Liver (tissue), 9 donors: Measurements from ENCODE around the gene DENND2D. TPM values are rescaled to one million over a fixed set of nuclear protein-coding genes. Genes with fewer than 3 reads are reported as not detected.

Experiments
- DNase-seq: peaks from one replicate; pipeline ENCODE4 v3.0.0-alpha.2; 2017; ENCODE audit warnings: low spot score
- H3K27ac ChIP-seq, 2 donors: one replicate each; pipeline ENCODE4 v1.7.0; 2013; ENCODE audit warnings: inconsistent platforms in 2 of 2, low read length in 2 of 2, control low read depth in 1 of 2, low read depth in 1 of 2, mild to moderate bottlenecking in 1 of 2
- H3K27me3 ChIP-seq, 4 donors: one replicate each; pipeline versions ENCODE4 v1.6.1 to v1.7.0; 2013; ENCODE audit warnings: low read length in 3 of 4, inconsistent platforms in 1 of 4, mild to moderate bottlenecking in 1 of 4, moderate library complexity in 1 of 4; ENCODE audit not compliant: control insufficient read depth in 4 of 4, insufficient read depth in 4 of 4
- H3K36me3 ChIP-seq, 4 donors: one replicate each; pipeline versions ENCODE4 v1.6.1 to v1.7.0; 2013; ENCODE audit warnings: low read length in 3 of 4, mild to moderate bottlenecking in 3 of 4, low read depth in 1 of 4, moderate library complexity in 1 of 4; ENCODE audit not compliant: control insufficient read depth in 4 of 4, insufficient read depth in 3 of 4
- H3K4me1 ChIP-seq, 4 donors: one replicate each; pipeline versions ENCODE4 v1.6.1 to v1.7.0; 2013; ENCODE audit warnings: low read length in 3 of 4, mild to moderate bottlenecking in 3 of 4, moderate library complexity in 1 of 4; ENCODE audit not compliant: control insufficient read depth in 4 of 4, insufficient read depth in 4 of 4
- H3K4me3 ChIP-seq, 3 donors: one replicate each; pipeline versions ENCODE4 v1.6.1 to v1.7.0; 2013; ENCODE audit warnings: low read length in 3 of 3, control low read depth in 1 of 3, low read depth in 1 of 3, mild to moderate bottlenecking in 1 of 3
- H3K9ac ChIP-seq, 2 donors: one replicate each; pipeline ENCODE4 v1.7.0; 2013; ENCODE audit warnings: low read length in 2 of 2, mild to moderate bottlenecking in 2 of 2, moderate library complexity in 2 of 2, control low read depth in 1 of 2, low read depth in 1 of 2
- H3K9me3 ChIP-seq, 4 donors: one replicate each; pipeline versions ENCODE4 v1.6.1 to v1.7.0; 2013; ENCODE audit warnings: low read length in 3 of 4; ENCODE audit not compliant: control insufficient read depth in 4 of 4
- EGR1 ChIP-seq, 2 donors: IDR thresholded peaks; 2 replicates each; pipeline ENCODE4 v1.6.1; 2016 to 2018; ENCODE audit warnings: antibody characterized with exemption in 2 of 2, low read depth in 2 of 2
- FOXA1 ChIP-seq: IDR thresholded peaks from 2 replicates; pipeline ENCODE4 v1.6.1; 2016; ENCODE audit warnings: antibody characterized with exemption
- FOXA2 ChIP-seq: IDR thresholded peaks from 2 replicates; pipeline ENCODE4 v1.6.1; 2016; ENCODE audit warnings: antibody characterized with exemption
- GABPA ChIP-seq, 2 donors: IDR thresholded peaks in 1 of 2; conservative IDR thresholded peaks in 1 of 2; 2 replicates each; pipeline ENCODE4 v1.6.1; 2016; ENCODE audit warnings: antibody characterized with exemption in 2 of 2, mild to moderate bottlenecking in 1 of 2, moderate library complexity in 1 of 2
- HNF4G ChIP-seq: IDR thresholded peaks from 2 replicates; pipeline ENCODE4 v1.6.1; 2016; ENCODE audit warnings: antibody characterized with exemption
- RAD21 ChIP-seq, 2 donors: IDR thresholded peaks; 2 replicates each; pipeline ENCODE4 v1.6.1; 2016; ENCODE audit warnings: antibody characterized with exemption in 2 of 2, mild to moderate bottlenecking in 2 of 2
- SP1 ChIP-seq: IDR thresholded peaks from 2 replicates; pipeline ENCODE4 v1.6.1; 2018; ENCODE audit warnings: antibody characterized with exemption, mild to moderate bottlenecking
- TAF1 ChIP-seq: conservative IDR thresholded peaks from 2 replicates; pipeline ENCODE4 v1.6.1; 2016; ENCODE audit warnings: antibody characterized with exemption, mild to moderate bottlenecking
- YY1 ChIP-seq: IDR thresholded peaks from 2 replicates; pipeline ENCODE4 v1.6.1; 2016; ENCODE audit warnings: antibody characterized with exemption, mild to moderate bottlenecking
- WGBS: extraction: QIAGEN DNeasy Blood & Tissue Kit; methylation state at CpG from one replicate; pipeline ENCODE4 v1.1.7; 2013; 5-methylcytosine and 5-hydroxymethylcytosine counted together
- polyA plus RNA-seq, 2 donors: library from polyadenylated mRNA; stranded (reverse) in 1 of 2; unstranded in 1 of 2; fragments of 200-250 nt in 1 of 2; fragments of >200 nt in 1 of 2; fragmentation: Nextera tagmentation in 1 of 2; extraction: Ambion mirVana in 1 of 2; gene quantifications; one replicate each; pipeline versions ENCODE4 v1.2.1 to v1.2.3, GENCODE V29; 2013 to 2015
- total RNA-seq, 2 donors: library from RNA; depleted of rRNA; stranded (reverse); fragments of >200 nt; gene quantifications; one replicate each; pipeline ENCODE4 v1.2.3, GENCODE V29; 2014
- TF ChIP-seq, protein P1 (sequence below): IDR thresholded peaks from 2 replicates; pipeline ENCODE4 v1.6.1; 2016; ENCODE audit warnings: antibody characterized with exemption
- TF ChIP-seq, protein P2 (sequence below): IDR thresholded peaks from 2 replicates; pipeline ENCODE4 v1.6.1; 2016; ENCODE audit warnings: antibody characterized with exemption
- TF ChIP-seq, protein P3 (sequence below): IDR thresholded peaks from 2 replicates; pipeline ENCODE4 v1.6.1; 2016; ENCODE audit warnings: antibody characterized with exemption, mild to moderate bottlenecking
- TF ChIP-seq, protein P4 (sequence below): fragments of 150-350 bp; IDR thresholded peaks from 2 replicates; pipeline ENCODE4 v1.5.1; 2017; ENCODE audit warnings: improper control_type of control experiment, low read depth, low read length; ENCODE audit not compliant: missing input control
- donor health status: healthy.
- donor health status: healthy.
- donor health status: healthy.
- donor health status: healthy.
- donor health status: healthy.

Gene DENND2D
- total and polyA plus RNA-seq, 4 donors = 8.8 to 20.7 (median 12.8) TPM

DNA sequence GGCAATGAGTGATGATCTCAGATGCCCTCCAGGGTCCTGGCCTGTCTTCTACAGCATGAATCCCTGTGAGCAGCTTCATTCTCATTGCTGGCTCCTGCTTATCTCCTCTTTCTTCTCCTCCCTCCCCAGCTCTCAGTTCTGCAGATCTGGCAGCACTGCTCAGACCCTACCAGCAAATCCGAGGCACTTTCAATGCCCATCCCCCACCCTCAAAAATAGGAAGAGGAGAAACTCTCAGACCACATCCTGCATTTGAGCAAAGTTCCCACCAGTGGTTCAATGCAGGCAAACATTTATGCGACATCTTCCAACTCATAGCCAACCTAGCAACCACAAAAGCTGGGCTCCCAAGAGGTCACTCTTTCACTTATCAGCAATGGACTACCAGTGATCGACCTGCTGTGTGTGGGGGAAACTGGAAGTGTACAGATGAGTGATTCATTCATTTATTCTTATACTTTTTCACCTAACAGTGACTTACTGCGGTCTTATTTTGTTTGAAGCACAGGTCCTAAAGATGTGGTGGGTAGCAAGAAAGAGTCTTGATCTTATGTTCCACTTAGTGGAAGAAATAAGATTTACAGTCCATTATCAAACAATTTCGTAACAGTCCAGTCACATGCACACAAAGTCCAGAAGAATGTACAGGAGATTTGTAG is 21.3 kb upstream of the DENND2D start:
- no peak overlapping the region for H3K4me3 ChIP-seq
- peak overlapping the region in 1 of 2 donors; percentile 5 for H3K9ac ChIP-seq
- 51% methylated on average over 5 of the region's 5 CpGs for WGBS
- TF ChIP-seq FOXA1 = no peak
- TF ChIP-seq, protein P1, sequence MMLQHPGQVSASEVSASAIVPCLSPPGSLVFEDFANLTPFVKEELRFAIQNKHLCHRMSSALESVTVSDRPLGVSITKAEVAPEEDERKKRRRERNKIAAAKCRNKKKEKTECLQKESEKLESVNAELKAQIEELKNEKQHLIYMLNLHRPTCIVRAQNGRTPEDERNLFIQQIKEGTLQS = no peak
- no peak for TF ChIP-seq HNF4G
- TF ChIP-seq, protein P2, sequence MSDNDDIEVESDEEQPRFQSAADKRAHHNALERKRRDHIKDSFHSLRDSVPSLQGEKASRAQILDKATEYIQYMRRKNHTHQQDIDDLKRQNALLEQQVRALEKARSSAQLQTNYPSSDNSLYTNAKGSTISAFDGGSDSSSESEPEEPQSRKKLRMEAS = no peak
- TF ChIP-seq RAD21 (IDR thresholded peaks at IDR 0.05) = peak in 1 of 2 donors; percentile 25
- no peak for TF ChIP-seq EGR1 (IDR thresholded peaks at IDR 0.05; ENCODE audit: low read depth in 2 of 2)
- H3K27me3 ChIP-seq = no peaks in the 10 kb centered on the region
- H3K9me3 ChIP-seq = no peaks in the 10 kb centered on the region
- peaks cover 0 to 11% (median 2%) of the 10 kb centered on the region in 4 donors for H3K4me1 ChIP-seq
- H3K36me3 ChIP-seq = no peaks in the 10 kb centered on the region
- no peak for DNase-seq
- H3K27ac ChIP-seq = no peak overlapping the region

DNA sequence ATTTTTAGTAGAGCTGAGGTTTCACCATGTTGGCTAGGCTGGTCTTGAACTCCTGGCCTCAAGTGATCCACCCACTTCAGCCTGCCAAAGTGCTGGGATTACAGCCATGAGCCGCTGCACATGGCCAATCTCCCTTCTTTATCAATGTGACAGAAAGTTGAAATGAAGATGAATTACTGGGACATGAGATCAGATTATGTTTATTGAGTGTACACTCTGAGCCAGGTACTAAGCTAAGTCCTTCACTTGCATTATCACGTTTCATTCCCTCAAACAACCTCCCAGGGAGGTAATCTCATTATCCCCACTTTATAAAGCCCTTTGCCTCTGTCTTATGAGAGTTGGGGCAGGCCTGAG is 20.8 kb upstream of the DENND2D start:
- Histone ChIP-seq H3K4me3 (no peak overlapping the region), H3K9ac (no peak overlapping the region), H3K27me3 (no peaks in the 10 kb centered on the region), H3K9me3 (no peaks in the 10 kb centered on the region), H3K4me1 (peaks cover 0 to 11% (median 2%) of the 10 kb centered on the region in 4 donors), H3K36me3 (no peaks in the 10 kb centered on the region), H3K27ac (no peak overlapping the region)
- TF ChIP-seq GABPA (IDR thresholded peaks at IDR 0.05 in 1 of 2, conservative IDR thresholded peaks at IDR 0.05 in 1 of 2) = no peak
- no peak for TF ChIP-seq EGR1 (IDR thresholded peaks at IDR 0.05; ENCODE audit: low read depth in 2 of 2)
- TF ChIP-seq SP1 = no peak
- no peak for TF ChIP-seq HNF4G
- TF ChIP-seq, protein P3, sequence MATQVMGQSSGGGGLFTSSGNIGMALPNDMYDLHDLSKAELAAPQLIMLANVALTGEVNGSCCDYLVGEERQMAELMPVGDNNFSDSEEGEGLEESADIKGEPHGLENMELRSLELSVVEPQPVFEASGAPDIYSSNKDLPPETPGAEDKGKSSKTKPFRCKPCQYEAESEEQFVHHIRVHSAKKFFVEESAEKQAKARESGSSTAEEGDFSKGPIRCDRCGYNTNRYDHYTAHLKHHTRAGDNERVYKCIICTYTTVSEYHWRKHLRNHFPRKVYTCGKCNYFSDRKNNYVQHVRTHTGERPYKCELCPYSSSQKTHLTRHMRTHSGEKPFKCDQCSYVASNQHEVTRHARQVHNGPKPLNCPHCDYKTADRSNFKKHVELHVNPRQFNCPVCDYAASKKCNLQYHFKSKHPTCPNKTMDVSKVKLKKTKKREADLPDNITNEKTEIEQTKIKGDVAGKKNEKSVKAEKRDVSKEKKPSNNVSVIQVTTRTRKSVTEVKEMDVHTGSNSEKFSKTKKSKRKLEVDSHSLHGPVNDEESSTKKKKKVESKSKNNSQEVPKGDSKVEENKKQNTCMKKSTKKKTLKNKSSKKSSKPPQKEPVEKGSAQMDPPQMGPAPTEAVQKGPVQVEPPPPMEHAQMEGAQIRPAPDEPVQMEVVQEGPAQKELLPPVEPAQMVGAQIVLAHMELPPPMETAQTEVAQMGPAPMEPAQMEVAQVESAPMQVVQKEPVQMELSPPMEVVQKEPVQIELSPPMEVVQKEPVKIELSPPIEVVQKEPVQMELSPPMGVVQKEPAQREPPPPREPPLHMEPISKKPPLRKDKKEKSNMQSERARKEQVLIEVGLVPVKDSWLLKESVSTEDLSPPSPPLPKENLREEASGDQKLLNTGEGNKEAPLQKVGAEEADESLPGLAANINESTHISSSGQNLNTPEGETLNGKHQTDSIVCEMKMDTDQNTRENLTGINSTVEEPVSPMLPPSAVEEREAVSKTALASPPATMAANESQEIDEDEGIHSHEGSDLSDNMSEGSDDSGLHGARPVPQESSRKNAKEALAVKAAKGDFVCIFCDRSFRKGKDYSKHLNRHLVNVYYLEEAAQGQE = no peak
- TF ChIP-seq YY1 = no peak
- TF ChIP-seq, protein P4, sequence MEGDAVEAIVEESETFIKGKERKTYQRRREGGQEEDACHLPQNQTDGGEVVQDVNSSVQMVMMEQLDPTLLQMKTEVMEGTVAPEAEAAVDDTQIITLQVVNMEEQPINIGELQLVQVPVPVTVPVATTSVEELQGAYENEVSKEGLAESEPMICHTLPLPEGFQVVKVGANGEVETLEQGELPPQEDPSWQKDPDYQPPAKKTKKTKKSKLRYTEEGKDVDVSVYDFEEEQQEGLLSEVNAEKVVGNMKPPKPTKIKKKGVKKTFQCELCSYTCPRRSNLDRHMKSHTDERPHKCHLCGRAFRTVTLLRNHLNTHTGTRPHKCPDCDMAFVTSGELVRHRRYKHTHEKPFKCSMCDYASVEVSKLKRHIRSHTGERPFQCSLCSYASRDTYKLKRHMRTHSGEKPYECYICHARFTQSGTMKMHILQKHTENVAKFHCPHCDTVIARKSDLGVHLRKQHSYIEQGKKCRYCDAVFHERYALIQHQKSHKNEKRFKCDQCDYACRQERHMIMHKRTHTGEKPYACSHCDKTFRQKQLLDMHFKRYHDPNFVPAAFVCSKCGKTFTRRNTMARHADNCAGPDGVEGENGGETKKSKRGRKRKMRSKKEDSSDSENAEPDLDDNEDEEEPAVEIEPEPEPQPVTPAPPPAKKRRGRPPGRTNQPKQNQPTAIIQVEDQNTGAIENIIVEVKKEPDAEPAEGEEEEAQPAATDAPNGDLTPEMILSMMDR = no peak
- no peak for TF ChIP-seq FOXA2
- TF ChIP-seq TAF1 = no peak
- no peak for DNase-seq
- WGBS = 52% methylated on average over 2 of the region's 2 CpGs
